GM19324 (cell line): ENCODE data around the gene UIMC1.
"Not testable (repeated sequence)": the region's sequence is repeated elsewhere in the genome, so short reads cannot be mapped to it uniquely, and the experiment has no call there.

ENCODE experiments used
- ATAC-seq: cut with Tn5 transposase; IDR thresholded peaks from one replicate; pipeline ENCODE4 v1.9.1; 2021; ENCODE audit warnings: mild to moderate bottlenecking, moderate library complexity; ENCODE audit not compliant: unreplicated experiment, low FRiP score

Gene UIMC1

GRCh38 chr5:176873541-176874172 is 132.9 kb downstream of the UIMC1 start:
- ATAC-seq = no peak

- ATAC-seq = not testable (repeated sequence)
Observed at GRCh38 chr5:176873011-176873410, 133.6 kb downstream of the UIMC1 start.

GRCh38 chr5:176872586-176872985 is 134.0 kb downstream of the UIMC1 start:
- ATAC-seq = not testable (repeated sequence)

- ATAC-seq = not testable (repeated sequence)
Observed at GRCh38 chr5:176870644-176871043, 135.9 kb downstream of the UIMC1 start.

GRCh38 chr5:176870110-176870591 is 136.4 kb downstream of the UIMC1 start:
- no peak for ATAC-seq

- ATAC-seq = no peak
Observed at GRCh38 chr5:176869501-176870109, 137.0 kb downstream of the UIMC1 start.

GRCh38 chr5:176868731-176869130 is 137.8 kb downstream of the UIMC1 start:
- no peak for ATAC-seq

- ATAC-seq = no peak
Observed at GRCh38 chr5:176868126-176868525, 138.5 kb downstream of the UIMC1 start.

GRCh38 chr5:176866707-176867310 is 139.8 kb downstream of the UIMC1 start:
- no peak for ATAC-seq

- no peak for ATAC-seq
Observed at GRCh38 chr5:176865964-176866363, 140.6 kb downstream of the UIMC1 start.

- ATAC-seq = no peak
Observed at GRCh38 chr5:176864755-176865154, 141.8 kb downstream of the UIMC1 start.

GRCh38 chr5:176863765-176864098 is 142.8 kb downstream of the UIMC1 start:
- ATAC-seq = no peak

- no peak for ATAC-seq
Observed at GRCh38 chr5:176863041-176863764, 143.4 kb downstream of the UIMC1 start.

- no peak for ATAC-seq
Observed at GRCh38 chr5:176862330-176862995, 144.1 kb downstream of the UIMC1 start.

GRCh38 chr5:176861276-176861675 is 145.3 kb downstream of the UIMC1 start:
- no peak for ATAC-seq

GRCh38 chr5:176860381-176860780 is 146.2 kb downstream of the UIMC1 start:
- no peak for ATAC-seq

- ATAC-seq = no peak
Observed at GRCh38 chr5:176859916-176860315, 146.7 kb downstream of the UIMC1 start.

- no peak for ATAC-seq
Observed at GRCh38 chr5:176857894-176858273, 148.7 kb downstream of the UIMC1 start.

- ATAC-seq = no peak
Observed at GRCh38 chr5:176857216-176857893, 149.2 kb downstream of the UIMC1 start.

GRCh38 chr5:176856746-176857145 is 149.8 kb downstream of the UIMC1 start:
- no peak for ATAC-seq
